ENCODE data around the gene ATP10B. TPM values are rescaled to one million over a fixed set of nuclear protein-coding genes. Genes with fewer than 3 reads are reported as not detected.

ATP10B gene
- total and polyA plus RNA-seq, 2 experiments from 2014 or later = not detected

DNA sequence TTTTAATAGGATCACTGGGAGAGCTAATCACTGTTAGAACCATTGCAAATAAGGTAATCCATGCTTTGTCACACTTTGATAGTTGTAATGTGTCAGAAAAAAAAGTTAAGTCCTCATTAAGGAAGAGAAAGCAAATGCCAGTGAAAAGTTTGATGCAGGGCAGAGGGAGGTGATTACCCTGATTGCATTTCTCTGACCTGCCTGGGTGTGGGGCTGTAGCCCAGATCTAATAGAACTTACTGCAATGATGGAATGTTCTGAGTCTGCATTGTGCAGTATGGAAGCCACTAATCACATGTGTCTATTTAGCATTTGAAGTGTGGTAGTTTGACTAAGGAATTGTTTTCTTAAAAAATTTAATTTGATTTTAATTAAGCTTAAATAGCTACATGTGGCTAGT is 202.7 kb downstream of the ATP10B start:
- no peak for TF ChIP-seq EZH2phosphoT487 (IDR thresholded peaks at IDR 0.05; ENCODE audit: insufficient read depth, low read depth)
- TF ChIP-seq EZH2 (IDR thresholded peaks at IDR 0.05; ENCODE audit: insufficient read depth, poor library complexity, severe bottlenecking) = no peak
- in situ Hi-C loops (cut with MboI) = no loop called here
- H3K79me2 ChIP-seq (ENCODE audit: insufficient read depth) = no peaks in the 10 kb centered on the region
- H3K9ac ChIP-seq = no peak overlapping the region
- no peaks in the 10 kb centered on the region for H3K9me3 ChIP-seq (ENCODE audit: low read depth)
- H3K36me3 ChIP-seq (ENCODE audit: low read depth) = no peaks in the 10 kb centered on the region
- no peak overlapping the region for H3K4me2 ChIP-seq (ENCODE audit: unreplicated experiment)
- DNase-seq = no peak
- H2AFZ ChIP-seq = no peak overlapping the region
- no peaks in the 10 kb centered on the region for H4K20me1 ChIP-seq (ENCODE audit: insufficient read depth)
- no peak overlapping the region for H3K4me3 ChIP-seq
- no peaks in the 10 kb centered on the region for H3K9me2 ChIP-seq (ENCODE audit: insufficient read depth)
- no peaks in the 10 kb centered on the region for H3K4me1 ChIP-seq (ENCODE audit: insufficient read depth)
- no peak overlapping the region for H3K27ac ChIP-seq
- H3K27me3 ChIP-seq (replicated peaks; ENCODE audit: insufficient read depth) = no peaks in the 10 kb centered on the region
- no peaks in the 10 kb centered on the region for H3F3A ChIP-seq (ENCODE audit: insufficient read depth)

DNA sequence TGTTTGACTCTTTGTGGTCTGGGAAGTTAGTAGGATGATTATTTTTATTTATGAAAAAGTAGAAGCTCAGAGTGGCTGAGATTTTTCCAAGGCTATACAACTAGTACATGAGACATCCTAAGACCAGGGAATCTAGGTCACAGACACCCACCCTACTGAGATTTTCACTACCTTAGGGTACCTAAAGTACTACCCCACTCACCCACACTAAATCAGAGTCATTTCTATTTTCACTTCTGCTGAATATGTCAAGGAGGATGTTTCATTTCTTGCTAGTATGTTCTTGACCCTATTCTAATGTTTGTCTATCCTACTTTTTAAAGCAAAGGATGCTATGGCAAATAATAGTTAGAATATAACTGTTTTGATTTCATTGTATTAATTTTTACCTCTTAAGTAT is 206.0 kb downstream of the ATP10B start:
- no peaks in the 10 kb centered on the region for H3K9me2 ChIP-seq (ENCODE audit: insufficient read depth)
- H3K9me3 ChIP-seq (ENCODE audit: low read depth) = no peaks in the 10 kb centered on the region
- no peaks in the 10 kb centered on the region for H3K36me3 ChIP-seq (ENCODE audit: low read depth)
- no peak for DNase-seq
- H3K9ac ChIP-seq = no peak overlapping the region
- H3K4me3 ChIP-seq = no peak overlapping the region
- H3F3A ChIP-seq (ENCODE audit: insufficient read depth) = no peaks in the 10 kb centered on the region
- H3K4me2 ChIP-seq (ENCODE audit: unreplicated experiment) = no peak overlapping the region
- no peaks in the 10 kb centered on the region for H3K4me1 ChIP-seq (ENCODE audit: insufficient read depth)
- no peak overlapping the region for H3K27ac ChIP-seq
- H3K27me3 ChIP-seq (replicated peaks; ENCODE audit: insufficient read depth) = no peaks in the 10 kb centered on the region
- no peaks in the 10 kb centered on the region for H3K79me2 ChIP-seq (ENCODE audit: insufficient read depth)
- H2AFZ ChIP-seq = no peak overlapping the region
- H4K20me1 ChIP-seq (ENCODE audit: insufficient read depth) = no peaks in the 10 kb centered on the region
- TF ChIP-seq EZH2phosphoT487 (IDR thresholded peaks at IDR 0.05; ENCODE audit: insufficient read depth, low read depth) (no peak), EZH2 (IDR thresholded peaks at IDR 0.05; ENCODE audit: insufficient read depth, poor library complexity, severe bottlenecking) (no peak)
- in situ Hi-C loops (cut with MboI) = no loop called here

DNA sequence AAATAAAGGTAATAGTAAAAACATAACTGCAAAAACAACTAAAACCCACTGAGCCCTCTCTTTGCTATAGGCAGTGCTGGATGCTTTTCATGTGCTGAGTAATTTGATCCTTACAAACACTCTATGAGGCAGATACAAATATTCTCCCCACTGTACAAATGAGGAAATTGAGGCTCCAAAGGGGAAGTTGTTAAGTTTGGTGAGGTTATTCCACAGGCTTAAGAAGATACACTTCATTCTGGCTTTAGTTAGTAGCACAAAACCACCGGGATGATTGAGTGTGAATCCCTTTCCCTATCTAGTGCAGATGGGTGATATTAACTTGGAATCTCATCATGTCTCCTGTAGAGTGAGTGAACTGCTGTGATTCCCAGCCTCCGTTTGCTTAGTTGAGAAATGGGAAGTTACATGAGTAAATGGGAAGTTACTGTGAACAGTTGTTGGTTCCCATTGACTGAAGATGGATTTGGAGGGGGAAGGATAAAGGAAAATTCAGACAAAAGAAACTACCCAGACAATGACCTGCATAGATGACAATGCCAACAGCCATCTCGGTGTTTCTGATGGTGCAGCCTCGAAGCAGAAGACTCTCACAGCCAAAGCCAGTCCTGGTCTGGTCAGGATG is 208.3 kb downstream of the ATP10B start:
- TF ChIP-seq EZH2phosphoT487 (IDR thresholded peaks at IDR 0.05; ENCODE audit: insufficient read depth, low read depth) (no peak), EZH2 (IDR thresholded peaks at IDR 0.05; ENCODE audit: insufficient read depth, poor library complexity, severe bottlenecking) (no peak)
- Histone ChIP-seq H3K27me3 (replicated peaks; ENCODE audit: insufficient read depth) (no peaks in the 10 kb centered on the region), H3K4me1 (ENCODE audit: insufficient read depth) (no peaks in the 10 kb centered on the region), H3F3A (ENCODE audit: insufficient read depth) (no peaks in the 10 kb centered on the region), H3K9me2 (ENCODE audit: insufficient read depth) (no peaks in the 10 kb centered on the region), H4K20me1 (ENCODE audit: insufficient read depth) (no peaks in the 10 kb centered on the region), H3K9me3 (ENCODE audit: low read depth) (no peaks in the 10 kb centered on the region), H3K9ac (no peak overlapping the region), H3K4me3 (no peak overlapping the region), H3K27ac (no peak overlapping the region), H3K36me3 (ENCODE audit: low read depth) (no peaks in the 10 kb centered on the region), H3K79me2 (ENCODE audit: insufficient read depth) (no peaks in the 10 kb centered on the region), H3K4me2 (ENCODE audit: unreplicated experiment) (no peak overlapping the region), H2AFZ (no peak overlapping the region)
- WGBS, 2 experiments (ENCODE audit: low coverage in 1 of 2, low lambda C conversion rate in 2 of 2, missing lambda C conversion rate in 2 of 2) = 14 to 20% methylated on average over 4 of the region's 4 CpGs
- DNase-seq = no peak
- in situ Hi-C loops (cut with MboI) = no loop called here

DNA sequence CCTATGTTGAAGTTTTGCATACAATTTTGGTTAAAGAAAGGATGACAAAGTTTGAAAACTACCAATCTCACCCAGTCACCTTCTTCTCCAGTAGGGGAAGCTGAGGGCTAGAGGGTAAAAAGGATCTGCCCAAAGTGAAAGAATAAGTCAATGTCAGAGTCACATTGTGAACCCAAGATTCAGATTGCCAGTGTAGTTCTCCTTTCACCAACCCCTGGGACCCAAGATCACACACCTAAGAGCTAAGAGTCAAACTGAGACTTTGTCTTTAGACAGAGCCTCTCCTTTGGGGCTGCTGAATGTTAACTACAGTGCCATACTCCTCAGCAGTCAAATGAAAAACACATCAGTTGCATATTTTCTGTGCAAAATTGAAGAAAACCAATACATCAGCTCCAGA is 210.6 kb downstream of the ATP10B start:
- H3K9ac ChIP-seq = no peak overlapping the region
- no peaks in the 10 kb centered on the region for H3K9me3 ChIP-seq (ENCODE audit: low read depth)
- H3K4me2 ChIP-seq (ENCODE audit: unreplicated experiment) = no peak overlapping the region
- in situ Hi-C loops (cut with MboI) = no loop called here
- no peak overlapping the region for H3K4me3 ChIP-seq
- no peaks in the 10 kb centered on the region for H3K36me3 ChIP-seq (ENCODE audit: low read depth)
- no peaks in the 10 kb centered on the region for H3F3A ChIP-seq (ENCODE audit: insufficient read depth)
- no peak overlapping the region for H3K27ac ChIP-seq
- TF ChIP-seq EZH2phosphoT487 (IDR thresholded peaks at IDR 0.05; ENCODE audit: insufficient read depth, low read depth) (no peak), EZH2 (IDR thresholded peaks at IDR 0.05; ENCODE audit: insufficient read depth, poor library complexity, severe bottlenecking) (no peak)
- no peaks in the 10 kb centered on the region for H3K9me2 ChIP-seq (ENCODE audit: insufficient read depth)
- no peaks in the 10 kb centered on the region for H3K27me3 ChIP-seq (replicated peaks; ENCODE audit: insufficient read depth)
- H4K20me1 ChIP-seq (ENCODE audit: insufficient read depth) = no peaks in the 10 kb centered on the region
- no peak overlapping the region for H2AFZ ChIP-seq
- no peaks in the 10 kb centered on the region for H3K79me2 ChIP-seq (ENCODE audit: insufficient read depth)
- H3K4me1 ChIP-seq (ENCODE audit: insufficient read depth) = no peaks in the 10 kb centered on the region
- DNase-seq = no peak

DNA sequence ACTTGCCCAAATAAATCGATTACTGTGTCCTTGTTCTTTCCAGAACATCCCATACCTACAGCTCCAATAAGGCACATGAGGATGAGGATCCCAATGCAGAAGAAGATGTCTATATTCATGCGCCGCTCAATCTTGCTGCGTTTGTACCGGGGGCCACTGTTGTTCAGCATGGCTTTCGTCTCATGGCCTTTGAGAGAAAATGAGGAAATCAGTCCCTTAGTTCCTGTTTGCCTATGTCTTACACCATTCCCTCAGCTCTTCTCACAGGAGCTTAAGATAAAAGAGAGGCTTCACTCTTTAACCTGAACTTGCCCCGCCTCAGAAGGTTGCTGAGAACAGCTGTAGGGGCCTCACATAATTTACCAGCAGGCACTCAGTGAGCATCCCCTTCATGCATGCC is 211.6 kb downstream of the ATP10B start:
- Histone ChIP-seq H4K20me1 (ENCODE audit: insufficient read depth) (no peaks in the 10 kb centered on the region), H3K79me2 (ENCODE audit: insufficient read depth) (no peaks in the 10 kb centered on the region), H3K27me3 (replicated peaks; ENCODE audit: insufficient read depth) (no peaks in the 10 kb centered on the region), H2AFZ (no peak overlapping the region), H3K9me3 (ENCODE audit: low read depth) (no peaks in the 10 kb centered on the region), H3K4me1 (ENCODE audit: insufficient read depth) (no peaks in the 10 kb centered on the region), H3K36me3 (ENCODE audit: low read depth) (no peaks in the 10 kb centered on the region), H3K27ac (no peak overlapping the region), H3K9me2 (ENCODE audit: insufficient read depth) (no peaks in the 10 kb centered on the region), H3K4me3 (no peak overlapping the region), H3K4me2 (ENCODE audit: unreplicated experiment) (no peak overlapping the region), H3F3A (ENCODE audit: insufficient read depth) (no peaks in the 10 kb centered on the region), H3K9ac (no peak overlapping the region)
- 39 to 44% methylated on average over 7 of the region's 7 CpGs for WGBS, 2 experiments (ENCODE audit: low coverage in 1 of 2, low lambda C conversion rate in 2 of 2, missing lambda C conversion rate in 2 of 2)
- TF ChIP-seq EZH2 (IDR thresholded peaks at IDR 0.05; ENCODE audit: insufficient read depth, poor library complexity, severe bottlenecking) (no peak), EZH2phosphoT487 (IDR thresholded peaks at IDR 0.05; ENCODE audit: insufficient read depth, low read depth) (no peak)
- no peak for DNase-seq
- in situ Hi-C loops (cut with MboI) = no loop called here

Measured in GM23248 (cell line).